SKM-1 treated with dmso at 0.1 percent for 144 hours (cell line): ENCODE results near the gene CDK2.

Experiments used
- DNase-seq: peaks from one replicate; lab custom pipeline; 2025; ENCODE audit not compliant: unreplicated experiment; lab: John Stamatoyannopoulos, UW

Gene CDK2

DNA sequence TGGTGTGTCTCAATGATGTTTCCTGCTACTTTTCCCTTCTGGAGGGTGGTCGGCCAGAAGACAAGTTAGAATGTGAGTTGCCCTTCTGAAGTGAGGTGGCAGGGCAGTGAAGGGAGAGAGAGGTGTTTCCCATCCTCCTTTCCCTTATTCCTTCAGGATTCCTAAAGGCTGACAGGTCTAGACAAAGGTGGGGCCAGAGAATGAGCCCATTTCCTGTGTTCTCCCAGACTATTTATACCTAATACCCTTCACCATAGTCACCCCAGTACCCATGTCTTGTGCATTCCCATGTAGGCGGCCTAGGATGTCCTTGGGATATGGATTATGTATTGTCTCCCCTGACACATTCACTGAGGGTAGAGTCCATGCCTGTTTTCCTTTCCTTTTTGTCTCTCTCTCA lies 28.6 kb upstream of the CDK2 start:
- no peak for DNase-seq

DNA sequence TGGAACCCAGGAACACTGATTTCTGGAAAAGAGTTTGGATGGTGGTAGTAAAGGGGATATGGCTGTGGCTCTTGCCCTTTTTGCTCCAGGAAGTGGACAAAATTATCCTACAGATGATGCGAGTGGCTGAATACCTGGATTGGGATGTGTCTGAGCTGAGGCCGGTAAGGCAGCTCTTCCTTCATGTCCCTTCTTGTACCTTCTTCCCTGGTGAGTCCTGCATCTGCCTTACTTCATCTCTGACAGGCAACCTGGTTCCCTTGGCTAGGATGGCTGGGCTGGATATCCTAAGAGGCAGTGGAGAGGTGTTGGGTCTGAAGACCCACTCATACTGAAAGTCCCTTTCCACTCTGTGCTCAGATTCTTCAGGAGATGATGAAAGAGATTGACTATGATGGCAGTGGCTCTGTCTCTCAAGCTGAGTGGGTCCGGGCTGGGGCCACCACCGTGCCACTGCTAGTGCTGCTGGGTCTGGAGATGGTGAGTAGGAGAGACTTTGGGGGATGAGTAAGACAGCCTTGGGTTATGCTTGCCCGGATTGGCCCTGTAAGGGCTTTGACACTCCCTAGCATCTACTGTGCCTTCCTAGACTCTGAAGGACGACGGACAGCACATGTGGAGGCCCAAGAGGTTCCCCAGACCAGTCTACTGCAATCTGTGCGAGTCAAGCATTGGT lies 27.7 kb upstream of the CDK2 start:
- DNase-seq = no peak

DNA sequence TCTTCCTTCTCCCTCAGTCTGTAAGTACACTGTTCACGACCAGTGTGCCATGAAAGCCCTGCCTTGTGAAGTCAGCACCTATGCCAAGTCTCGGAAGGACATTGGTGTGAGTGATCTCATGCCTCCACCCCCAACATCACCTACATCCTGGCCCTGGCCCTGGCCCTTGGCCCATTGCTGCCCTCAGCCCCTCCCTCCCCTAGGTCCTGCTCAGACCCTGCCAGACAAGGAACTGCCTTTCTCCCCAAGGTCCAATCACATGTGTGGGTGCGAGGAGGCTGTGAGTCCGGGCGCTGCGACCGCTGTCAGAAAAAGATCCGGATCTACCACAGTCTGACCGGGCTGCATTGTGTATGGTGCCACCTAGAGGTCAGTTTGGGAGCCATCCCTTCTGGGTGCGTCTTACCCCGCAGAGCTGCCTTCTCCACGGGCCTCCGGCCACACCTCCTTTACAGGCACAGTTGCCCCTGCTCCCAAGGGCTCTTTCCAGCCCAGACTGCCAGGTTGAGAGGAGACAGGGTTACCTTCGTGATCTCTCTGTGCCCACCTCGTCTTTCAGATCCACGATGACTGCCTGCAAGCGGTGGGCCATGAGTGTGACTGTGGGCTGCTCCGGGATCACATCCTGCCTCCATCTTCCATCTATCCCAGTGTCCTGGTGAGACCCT lies 26.4 kb upstream of the CDK2 start:
- DNase-seq = peak; percentile 46

DNA sequence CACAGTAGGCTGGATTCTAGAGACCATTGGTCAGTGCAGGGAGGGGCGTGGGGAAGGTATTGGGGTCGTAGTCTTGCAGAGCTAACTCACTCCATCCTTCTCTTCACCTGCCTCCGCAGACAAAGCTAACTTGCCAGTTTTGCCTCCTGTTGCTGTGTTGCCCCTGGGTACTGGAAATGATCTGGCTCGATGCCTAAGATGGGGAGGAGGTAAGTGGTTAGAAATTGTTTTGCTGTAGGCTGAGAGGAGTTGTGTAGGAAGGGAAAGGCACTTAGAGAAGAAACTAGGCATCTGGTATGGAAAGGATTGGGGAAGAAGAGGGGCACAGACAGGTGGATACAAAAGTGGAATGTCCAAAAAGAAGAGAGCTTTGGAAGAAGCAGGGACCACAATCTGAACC lies 24.6 kb upstream of the CDK2 start:
- DNase-seq = no peak

DNA sequence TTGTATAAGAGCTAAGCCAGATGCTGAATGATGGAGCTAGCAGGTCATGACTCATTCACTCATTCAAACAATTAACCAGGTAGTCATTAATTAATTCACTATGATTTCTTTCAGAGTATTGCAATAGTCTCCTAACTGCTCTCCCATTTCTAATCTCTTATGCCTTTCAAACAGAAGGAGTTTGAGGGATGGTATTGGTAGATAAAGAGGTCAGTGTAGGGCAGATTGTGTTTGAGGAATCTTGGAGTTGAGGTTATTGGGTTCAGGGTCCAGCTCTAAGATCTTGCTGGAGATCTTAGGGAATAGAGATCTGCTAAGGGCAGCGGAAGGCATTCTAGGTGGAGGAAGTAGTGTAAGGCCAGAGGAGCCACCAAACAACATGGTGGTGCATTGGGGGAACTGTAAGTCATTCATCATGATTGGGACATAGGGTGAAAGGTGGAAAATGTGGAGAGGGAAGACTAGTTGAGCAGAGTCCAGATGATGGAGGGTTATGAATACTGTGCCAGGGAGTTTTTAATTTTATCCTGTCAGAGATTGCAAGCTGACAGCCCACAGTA lies 24.0 kb upstream of the CDK2 start:
- DNase-seq = no peak

DNA sequence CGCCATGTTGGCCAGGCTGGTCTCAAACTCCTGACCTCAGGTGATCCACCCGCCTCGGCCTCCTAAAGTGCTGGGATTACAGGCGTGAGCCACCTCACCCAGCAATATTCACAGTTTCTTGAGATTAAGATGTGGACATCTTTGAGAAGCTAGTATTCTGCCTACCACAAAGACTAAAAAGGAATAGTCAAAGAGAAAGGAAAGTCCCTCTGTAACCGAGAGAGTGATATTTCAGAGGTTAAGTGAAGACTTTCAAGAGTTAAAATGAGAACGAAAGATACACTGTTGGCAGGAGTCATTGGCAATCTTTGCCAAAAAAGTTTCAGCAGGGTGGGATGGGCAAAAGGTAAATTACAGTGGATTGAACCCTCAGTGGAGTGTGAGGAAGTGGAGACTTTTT lies 20.1 kb upstream of the CDK2 start:
- DNase-seq = no peak

DNA sequence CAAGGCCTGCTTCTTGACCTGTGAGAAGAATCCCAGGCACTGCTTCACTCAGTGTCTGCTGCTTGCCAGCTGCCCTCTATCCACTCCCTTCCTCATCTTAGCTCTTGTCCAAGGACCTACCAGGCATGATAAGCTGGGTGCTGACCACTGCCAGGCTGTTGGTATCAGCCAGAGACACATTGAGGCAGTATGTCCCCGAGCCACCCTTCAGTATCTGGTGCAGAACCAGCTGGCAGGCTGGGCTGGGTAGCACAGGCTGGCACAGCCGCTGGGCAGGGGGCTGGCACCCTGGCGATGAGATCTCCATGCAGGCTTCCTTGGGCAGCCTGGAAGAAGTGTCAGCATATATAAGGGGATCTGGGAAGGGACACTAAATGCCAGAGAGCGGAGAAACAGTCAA lies 11.3 kb upstream of the CDK2 start:
- DNase-seq = no peak

DNA sequence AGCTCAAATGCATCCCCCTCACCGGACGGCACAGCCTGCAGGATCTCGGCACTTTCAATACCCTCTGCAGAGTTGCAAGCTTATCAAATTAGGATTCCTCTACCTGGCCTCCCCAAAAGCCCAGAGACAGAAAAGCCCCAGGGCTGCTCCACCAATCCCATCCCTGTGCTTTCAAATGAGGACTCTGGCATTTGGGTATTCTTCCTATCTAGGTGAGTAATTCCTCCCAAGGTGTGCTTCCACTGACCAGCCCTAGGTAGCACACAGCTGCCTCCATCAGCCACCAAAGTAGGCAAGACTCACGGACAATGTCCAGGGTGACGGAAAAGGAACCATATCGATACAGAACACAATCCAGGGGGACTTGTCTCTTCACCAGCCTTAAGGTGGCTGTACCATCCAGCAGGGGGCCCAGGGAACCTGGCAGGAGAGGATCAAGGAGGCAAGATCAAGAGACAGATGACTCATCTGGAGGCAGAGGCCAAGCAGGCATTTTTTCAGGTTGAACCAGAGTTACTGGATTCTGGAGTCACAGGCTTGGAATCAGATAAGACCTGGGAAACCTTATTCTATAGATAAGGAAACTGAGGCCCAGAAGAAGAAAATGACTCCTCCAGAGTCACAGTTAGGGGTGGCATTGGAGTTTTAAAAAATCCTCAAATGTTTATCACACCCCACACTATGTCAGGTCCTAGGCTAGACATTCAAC lies 10.7 kb upstream of the CDK2 start:
- DNase-seq = no peak

DNA sequence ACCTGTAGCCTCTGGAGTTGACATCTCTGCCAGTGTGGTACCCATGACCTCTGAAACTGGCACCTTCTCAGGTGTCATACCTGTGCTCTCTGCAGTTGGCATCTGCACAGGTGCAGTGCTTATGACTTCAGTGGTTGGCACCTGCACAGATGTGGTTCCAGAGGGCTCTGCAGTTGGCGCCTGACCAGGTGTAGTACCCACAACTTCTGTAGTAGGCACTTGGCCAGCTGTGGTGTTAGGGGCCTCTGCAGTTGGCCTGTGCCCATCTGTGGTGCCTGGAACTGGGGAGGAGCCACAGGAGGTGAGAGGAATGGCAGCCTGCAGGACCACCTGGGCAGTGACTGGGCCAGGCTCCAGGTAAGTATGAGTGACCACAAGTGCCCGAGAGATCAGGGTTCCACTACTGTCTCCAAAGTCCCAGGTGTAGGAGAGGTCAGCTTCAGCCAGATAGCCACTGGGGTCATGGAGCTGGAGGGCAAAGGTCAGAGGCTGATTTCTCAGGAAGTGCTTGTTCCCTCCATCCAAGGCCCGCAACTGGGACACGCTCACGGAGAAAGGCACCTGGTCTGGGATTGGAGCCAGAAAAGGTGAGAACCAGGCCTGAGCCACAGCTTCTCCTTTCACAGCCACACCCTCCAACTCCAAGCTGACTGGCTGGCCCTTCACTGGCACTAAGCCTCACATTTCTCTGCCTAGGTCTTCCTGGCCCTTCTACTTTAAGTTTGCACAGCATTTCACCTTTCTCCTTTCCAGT lies 9.3 kb upstream of the CDK2 start:
- no peak for DNase-seq

DNA sequence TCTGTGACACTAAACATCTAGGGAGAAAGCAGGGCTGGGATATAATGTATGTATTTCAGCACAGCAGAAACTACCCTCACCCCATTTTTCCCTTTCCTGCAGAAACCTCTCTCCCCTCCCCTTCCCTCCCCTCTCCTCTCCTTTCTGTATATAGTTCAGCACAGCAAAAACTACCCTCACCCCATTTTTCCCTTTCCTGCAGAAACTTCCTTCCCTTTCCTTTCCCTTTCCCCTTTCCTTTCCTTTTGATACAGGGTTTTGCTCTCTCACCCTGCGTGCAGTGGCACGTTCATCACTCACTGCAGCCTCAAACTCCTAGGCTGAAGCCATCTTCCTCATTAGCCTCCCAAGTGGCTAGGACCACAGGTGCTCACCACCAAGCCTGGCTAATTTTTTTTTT lies 2.9 kb upstream of the CDK2 start:
- DNase-seq = no peak

DNA sequence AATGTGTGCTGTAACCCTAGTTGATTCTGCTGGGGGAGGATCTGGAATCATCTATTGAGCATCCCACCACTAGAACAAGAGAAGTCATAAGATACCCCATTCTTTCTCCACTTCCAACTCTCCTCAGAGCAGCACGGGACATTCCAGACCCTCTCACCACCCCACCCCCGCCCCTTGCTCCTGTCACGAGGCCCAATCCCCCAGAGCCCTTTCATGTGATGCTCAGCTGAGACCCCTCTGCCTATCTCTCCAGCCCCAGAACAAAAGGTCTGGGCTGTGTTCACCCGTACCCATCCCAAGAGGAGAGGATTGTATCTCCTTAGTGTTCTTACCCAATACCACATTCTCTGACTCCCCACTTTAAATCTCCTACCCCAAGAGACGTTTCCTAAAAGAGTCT lies 1.4 kb upstream of the CDK2 start:
- DNase-seq = no peak

DNA sequence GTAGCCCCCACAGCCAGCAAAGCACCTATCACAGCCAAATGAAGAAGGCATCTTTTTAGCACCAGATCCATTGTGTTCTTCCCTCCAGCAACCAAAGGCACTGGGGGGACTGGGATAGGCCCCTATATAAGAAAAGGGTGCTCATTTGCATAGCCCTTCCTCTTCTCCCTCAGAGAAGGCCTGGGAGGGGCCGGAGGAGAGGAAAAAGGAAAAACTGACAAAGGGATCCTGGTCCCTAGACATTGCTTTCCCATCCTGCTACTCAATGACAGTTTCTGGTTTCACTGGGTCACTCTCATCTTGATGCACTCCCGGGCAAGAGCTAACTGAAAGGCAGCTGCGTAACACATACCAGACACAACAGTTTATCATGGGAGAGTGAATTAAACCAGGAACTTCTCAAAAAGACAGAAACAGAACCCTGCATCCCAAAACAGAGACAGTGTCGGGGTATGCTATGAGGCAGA lies 656 bp upstream of the CDK2 start, which contains the start of gene PMEL:
Gene PMEL (minus strand): TSS at position 102 of the 467 bp plus-strand sequence. CDS start 31 bp downstream, at position 71.
- no peak for DNase-seq

DNA sequence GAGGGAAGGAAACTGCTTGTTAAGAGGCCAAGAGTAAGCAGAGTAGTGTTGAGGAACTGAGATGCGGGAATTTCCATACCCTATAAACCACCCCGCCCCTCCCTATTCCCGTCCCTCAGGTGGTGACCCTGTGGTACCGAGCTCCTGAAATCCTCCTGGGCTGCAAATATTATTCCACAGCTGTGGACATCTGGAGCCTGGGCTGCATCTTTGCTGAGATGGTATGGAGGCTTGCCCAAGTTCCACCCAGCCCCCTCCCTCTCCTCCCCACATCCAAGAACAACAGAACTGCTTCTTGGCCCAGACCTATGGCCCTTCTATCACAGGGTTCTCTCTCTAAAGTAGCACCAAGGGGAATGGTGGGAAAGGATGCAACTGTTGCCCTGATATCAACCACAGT lies 2.7 kb downstream of the CDK2 start:
- DNase-seq = no peak

DNA sequence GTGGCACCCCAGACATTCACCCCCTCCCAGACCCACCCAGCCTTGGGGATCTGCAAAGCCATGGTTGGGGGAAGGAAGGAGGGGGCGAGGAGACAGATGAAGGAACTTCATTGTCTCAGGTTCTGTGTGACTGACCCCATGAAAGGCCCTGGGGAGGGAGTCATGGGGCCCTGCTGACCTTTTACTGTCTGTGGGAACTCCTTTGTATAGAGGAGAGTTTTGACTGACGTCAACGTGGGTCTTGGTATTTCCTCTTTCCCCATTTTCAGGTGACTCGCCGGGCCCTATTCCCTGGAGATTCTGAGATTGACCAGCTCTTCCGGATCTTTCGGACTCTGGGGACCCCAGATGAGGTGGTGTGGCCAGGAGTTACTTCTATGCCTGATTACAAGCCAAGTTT lies 4.1 kb downstream of the CDK2 start:
- no peak for DNase-seq

DNA sequence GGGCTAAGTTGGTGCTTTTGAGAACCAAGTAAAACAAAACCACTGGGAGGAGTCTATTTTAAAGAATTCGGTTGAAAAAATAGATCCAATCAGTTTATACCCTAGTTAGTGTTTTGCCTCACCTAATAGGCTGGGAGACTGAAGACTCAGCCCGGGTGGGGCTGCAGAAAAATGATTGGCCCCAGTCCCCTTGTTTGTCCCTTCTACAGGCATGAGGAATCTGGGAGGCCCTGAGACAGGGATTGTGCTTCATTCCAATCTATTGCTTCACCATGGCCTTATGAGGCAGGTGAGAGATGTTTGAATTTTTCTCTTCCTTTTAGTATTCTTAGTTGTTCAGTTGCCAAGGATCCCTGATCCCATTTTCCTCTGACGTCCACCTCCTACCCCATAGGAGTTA lies 5.4 kb downstream of the CDK2 start:
- no peak for DNase-seq

DNA sequence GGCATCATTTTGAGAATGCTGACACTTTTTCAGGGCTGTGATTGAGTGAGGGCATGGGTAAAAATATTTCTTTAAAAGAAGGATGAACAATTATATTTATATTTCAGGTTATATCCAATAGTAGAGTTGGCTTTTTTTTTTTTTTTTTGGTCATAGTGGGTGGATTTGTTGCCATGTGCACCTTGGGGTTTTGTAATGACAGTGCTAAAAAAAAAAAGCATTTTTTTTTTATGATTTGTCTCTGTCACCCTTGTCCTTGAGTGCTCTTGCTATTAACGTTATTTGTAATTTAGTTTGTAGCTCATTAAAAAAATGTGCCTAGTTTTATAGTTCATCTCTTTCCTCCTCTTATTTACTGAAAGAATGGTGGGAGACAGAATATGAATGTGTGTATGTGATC lies 5.8 kb downstream of the CDK2 start:
- no peak for DNase-seq

DNA sequence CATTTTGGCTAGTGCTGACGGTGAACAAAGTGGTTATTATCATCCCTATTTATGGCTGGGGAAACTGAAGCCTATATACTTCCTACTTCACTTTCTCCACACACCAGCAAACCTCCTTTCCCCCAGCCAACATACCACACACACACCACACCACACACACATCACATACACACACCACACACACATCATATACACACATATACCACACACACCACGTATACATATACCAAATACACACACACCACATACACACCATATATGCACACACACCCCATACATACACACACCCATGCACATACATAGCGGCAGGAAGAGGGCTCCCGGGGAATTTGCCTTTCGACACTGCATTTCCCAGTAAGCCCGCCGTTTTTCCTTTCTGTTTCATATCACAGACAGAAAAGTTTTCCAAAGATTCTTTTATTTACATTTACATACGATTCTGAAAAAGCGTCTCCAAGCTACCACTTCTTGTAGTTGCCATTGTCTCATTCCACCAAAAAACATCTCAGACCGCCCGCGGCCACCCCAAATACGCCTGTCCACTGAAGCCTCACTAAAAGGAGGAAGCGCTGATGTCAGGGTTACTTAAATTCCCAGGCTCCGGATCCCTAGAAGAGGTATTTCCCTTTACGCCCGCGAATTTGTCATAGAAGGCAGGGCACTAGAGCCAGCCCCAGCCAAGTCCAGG lies 6.4 kb downstream of the CDK2 start:
- DNase-seq = no peak

DNA sequence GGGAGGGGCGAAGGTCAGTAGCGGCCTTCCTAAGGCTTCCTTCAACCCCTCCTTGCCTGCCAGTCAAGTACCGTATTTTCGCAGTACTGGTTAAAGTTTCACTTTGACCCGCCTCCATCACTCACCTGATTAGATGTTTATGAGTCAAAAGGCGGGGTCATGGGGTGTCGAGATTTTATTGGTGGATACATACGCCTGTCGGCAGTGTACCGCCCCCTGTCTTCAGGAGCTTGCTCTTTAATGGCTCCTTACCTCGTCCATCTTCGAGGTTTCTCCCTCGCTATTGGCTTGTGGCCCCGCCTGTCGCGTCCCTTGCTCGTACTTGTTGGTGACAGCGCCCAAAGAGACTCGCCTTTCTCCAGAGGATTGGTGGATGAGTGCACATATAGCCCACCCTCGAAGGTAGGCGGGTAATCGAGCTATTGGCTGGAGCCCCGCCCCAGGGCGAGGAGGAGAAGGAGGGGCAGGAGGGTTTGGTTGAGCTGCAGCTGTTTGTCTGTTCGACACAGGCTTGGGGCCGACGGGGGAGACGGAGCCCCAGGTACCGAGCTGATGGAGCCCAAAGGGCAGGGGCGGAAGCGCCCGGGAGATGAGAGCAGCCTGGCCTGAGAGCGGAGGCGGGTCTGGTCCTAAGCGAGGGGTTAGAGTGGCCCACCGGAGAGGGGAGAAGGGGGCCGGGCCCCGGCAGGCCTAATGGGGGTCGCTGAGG lies 7.1 kb downstream of the CDK2 start, which contains the start of gene RAB5B:
Gene RAB5B (plus strand): TSS at position 480 of the 709 bp plus-strand sequence. CDS start 12,883 bp downstream, outside the sequence.
- DNase-seq = peak; percentile 96

DNA sequence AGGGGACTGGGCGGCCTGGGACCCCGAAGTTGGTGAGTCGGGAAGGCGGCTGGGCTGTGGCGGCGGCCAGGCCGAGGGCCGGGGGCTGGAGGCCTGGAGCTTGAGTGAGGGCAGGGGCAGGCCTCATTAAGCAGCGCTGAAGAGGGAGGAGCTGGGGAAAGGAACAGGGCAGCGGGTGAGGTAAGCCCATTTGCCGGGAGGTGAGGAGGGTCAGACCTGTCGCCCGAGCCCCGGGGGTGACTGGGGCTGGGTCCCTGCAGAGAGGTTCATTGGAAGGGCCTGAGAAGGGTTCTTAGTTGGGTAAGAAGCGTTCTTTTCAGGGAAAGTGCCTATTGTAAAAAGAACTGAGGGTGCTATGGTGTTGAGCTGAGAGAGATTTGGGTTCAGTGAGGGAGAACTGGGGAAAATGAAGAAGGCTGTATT lies 7.7 kb downstream of the CDK2 start:
- DNase-seq = no peak

DNA sequence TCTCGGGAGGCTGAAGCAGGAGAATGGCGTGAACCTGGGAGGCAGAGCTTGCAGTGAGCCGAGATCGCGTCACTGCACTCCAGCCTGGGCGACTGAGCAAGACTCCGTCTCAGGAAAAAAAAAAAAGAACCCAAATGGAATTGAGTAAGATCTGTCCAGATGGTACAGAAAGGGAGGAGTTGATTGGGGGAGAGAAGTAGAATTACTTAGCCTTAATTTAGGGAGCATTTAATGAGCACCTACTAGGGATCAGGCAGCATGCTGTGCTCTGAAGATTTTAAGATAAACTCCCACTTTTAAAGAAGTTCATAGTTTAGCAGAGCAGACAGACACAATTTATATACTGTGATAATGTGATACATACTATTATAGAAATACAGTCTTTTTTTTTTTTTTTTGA lies 11.8 kb downstream of the CDK2 start:
- no peak for DNase-seq
